ENCODE measurements around the gene TBC1D12.
"Not testable (repeated sequence)": the region's sequence is repeated elsewhere in the genome, so short reads cannot be mapped to it uniquely, and the experiment has no call there.

The TBC1D12 gene

DNA sequence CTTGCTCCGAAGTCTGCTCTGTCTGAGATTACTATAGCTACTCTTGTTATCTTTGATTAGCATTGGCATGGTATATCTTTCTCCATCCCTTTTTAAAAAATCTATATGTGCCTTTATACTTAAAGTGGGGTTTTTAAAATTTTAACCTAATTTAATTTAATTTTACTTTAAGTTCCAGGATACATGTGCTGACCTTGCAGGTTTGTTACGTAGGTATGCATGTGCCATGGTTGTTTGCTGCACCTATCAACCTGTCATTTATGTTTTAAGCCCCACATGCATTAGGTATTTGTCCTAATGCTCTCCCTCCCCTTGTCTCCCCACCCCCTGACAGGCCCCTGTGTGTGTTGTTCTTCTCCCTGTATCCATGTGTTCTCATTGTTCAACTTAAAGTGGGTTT, 54.6 kb downstream of the TBC1D12 start:
- DNase-seq (ENCODE audit: low read depth), result no peak

DNA sequence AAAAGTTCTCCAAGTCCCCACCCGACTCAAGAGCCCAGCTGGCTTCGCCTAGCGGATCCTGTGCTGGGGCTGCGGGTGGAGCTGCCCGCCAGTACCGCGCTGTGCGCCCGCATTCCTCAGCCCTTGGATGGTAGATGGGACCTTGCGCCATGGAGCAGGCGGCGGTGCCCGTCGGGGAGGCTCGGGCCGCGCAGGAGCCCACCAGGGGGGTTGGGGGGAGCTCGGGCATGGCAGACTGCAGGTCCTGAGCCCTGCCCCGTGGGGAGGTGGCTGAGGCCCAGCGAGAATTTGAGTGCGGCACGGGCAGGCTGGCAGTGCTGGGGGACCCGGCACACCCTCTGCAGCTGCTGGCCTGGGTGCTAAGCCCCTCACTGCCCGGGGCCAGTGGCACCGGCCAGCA, 57.0 kb downstream of the TBC1D12 start:
- no peak for DNase-seq (ENCODE audit: low read depth)

DNA sequence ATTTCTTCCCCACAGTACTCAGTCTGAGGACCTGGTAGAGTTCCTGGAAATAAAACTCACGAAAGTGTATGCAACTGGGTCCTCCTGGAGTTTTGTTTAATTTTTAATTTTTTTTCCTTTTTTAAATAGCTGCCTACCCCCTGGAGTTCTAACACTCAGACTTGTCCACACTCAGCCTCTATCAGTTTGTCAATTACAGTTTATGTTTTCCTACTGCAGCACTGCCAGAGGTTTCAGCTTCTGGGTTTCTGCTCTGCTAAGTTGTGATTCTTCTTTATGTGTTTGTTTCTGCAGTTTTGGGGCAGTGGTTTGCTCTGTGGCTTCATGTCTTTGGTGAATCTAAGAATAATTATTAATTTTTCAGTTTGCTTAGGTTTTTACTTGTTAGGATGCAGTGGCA, 59.2 kb downstream of the TBC1D12 start:
- no peak for DNase-seq (ENCODE audit: low read depth)

DNA sequence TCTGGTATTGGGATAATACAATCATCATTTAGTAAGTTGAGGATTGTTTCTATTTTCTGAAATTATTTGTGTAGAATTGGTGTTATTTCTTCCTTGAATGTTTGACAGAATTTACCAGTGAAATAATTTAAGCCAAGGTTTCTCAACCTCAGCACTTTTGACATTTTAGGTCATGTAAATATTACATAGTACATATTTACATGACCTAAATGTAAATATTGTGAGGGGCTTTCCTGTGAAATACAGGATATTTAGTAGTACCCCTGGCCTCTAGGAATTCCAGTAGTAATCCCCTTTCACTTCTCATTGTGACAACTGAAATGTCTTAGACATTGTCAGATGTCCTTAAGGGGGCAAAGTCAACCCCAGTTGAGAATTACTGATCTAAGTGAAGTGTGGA, 59.8 kb downstream of the TBC1D12 start:
- no peak for DNase-seq (ENCODE audit: low read depth)

DNA sequence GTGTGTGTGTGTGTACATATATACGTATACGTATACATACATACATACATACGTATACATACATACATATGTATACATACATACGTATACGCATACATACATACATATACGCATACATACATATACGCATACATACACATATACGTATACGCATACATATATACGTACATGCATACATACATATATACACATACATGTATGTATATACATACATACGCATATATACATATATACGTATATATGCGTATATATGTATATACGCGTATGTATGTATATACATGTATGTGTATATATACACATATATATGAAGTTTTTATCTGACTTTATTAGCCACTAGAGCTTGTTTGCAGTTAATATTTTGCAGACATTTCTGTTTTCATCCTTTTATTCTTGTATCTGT, 63.3 kb downstream of the TBC1D12 start:
- no peak for DNase-seq (ENCODE audit: low read depth)

DNA sequence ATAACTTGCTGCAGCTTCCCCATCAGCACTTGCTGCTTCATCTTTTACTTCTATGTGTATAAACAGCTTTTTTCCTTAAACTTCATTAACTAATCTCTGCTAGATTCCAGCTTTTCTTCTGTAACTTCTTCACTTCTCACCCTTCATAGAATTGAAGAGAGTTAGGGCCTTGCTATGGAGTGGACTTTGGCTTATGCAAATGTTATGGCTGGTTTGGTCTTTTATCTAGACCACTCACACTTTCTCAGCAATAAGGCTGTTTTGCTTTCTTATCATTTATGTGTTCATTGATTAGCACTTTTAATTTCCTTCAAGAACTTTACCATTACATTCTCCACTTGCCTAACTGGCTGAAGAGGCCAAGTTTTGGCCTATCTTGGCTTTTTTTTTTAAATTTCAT, 79.1 kb downstream of the TBC1D12 start:
- DNase-seq (ENCODE audit: low read depth), result no peak

DNA sequence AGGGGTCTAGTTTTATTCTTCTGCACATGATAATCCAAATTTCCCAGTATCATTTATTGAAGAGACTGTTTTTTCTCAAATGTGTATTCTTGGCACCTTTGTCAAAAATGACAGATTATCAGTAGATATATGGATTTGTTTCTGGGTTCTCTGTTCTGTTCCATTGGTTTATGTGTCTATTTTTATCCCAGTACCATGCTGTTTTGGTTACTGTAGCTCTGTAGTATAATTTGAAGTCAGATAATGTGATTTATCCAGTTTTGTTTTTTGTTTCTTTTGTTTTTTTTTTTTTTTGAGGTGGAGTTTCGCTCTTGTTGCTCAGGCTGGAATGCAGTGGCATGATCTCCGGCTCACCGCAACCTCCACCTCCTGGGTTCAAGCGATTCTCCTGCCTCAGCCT, 81.6 kb downstream of the TBC1D12 start:
- no peak for DNase-seq (ENCODE audit: low read depth)

DNA sequence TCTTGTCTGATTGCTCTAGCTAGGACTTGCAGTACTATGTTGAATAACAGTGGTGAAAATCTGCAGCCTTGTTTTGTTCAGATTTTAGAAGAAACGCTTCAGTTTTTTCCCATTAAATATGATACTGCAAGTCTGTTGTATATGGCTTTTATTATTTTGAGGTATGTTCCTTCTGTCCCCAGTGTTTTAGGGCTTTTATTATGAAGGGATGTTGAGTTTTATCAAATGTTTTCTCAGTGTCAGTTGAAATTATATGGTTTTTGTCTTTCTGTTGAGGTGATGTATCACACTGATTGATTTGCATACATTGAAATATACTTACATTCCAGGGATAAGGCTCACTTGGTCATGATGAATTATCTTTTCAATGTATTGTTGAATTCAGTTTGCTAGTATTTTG, 82.8 kb downstream of the TBC1D12 start:
- no peak for DNase-seq (ENCODE audit: low read depth)

DNA sequence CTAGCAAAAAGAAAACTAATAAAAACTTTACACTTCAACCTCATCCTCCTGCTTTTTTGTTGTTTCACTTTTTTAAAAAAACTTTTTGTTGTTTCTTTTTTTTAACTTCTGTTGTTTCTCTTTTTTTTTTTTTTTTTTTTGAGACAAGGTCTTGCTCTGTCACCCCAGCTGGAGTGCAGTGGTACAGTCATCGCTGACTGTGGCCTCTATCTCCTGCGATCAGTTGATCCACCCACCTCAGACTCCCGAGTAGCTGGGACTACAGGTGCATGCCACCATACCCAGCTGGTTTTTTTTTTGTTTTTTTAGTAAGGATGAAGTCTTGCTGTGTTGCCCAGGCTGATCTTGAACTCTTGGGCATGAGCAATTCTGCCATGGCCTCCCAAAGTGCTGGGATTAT, 85.2 kb downstream of the TBC1D12 start:
- no peak for DNase-seq (ENCODE audit: low read depth)

DNA sequence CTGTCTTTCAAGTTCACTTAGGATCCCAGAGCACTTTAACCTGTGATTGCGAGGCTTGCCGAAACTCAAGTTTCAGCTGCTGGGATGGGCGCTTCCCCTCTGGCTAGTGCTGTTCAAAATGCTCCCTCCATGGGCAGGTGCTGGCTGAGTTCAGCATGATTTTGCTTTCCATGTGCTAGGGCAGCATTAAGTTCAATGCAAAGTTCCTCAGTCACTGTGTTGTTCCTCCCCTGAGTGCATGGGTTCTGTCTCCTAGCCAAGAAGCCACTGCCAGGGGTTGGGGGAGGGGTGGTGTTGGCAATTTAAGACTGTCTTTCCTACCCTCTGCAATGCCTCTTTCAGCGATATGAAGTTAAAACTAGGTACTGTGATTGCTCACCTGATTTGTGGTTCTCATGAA, 86.8 kb downstream of the TBC1D12 start:
- DNase-seq (ENCODE audit: low read depth), result no peak

DNA sequence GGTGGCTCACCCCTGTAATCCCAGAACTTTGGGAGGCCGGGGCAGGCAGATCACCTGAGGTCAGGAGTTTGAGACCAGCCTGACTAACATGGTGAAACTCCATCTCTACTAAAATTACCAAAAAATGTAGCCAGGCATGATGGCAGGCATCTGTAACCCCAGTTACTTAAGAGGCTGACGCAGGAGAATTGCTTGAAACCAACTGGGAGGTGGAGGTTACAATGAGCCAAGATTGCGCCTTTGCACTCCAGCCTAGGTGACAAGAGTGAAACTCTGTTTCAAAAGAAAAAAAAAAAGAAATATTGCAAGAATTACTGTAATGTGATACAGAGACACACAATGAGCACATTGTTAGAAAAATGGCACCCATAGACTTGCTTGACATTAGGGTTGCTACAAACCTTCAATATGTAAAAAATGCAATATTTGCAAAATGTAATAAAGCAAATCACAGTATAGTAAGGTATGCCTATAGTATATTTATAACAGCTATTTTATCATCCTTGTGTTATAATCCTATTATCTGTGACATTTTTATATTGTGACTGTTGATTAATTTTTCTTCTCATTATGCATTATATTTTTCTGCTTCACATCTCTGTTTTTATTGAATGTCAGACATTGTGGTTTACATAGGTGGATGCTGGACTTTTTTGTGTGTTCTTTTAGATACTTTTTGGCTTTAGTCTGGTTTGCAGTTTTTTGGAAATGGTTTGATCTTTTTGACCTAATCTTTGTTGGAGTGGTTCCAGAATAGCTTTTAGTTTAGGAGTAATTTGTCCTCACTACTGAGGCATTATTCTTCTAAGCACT, 87.8 kb downstream of the TBC1D12 start:
- no peak for DNase-seq (ENCODE audit: low read depth)

DNA sequence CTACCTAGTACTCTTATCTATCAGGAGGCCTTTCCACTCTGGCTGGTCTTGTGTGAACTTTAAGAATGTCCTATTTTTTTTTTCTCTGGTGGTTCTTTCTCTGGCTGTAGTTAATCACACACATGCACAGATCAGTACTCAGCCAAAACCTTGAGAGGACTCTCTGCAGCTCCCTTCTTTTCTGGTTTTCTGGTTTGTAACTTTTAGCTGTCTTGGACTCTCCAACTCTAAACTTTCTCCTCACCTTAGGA, 88.4 kb downstream of the TBC1D12 start:
- no peak for DNase-seq (ENCODE audit: low read depth)

DNA sequence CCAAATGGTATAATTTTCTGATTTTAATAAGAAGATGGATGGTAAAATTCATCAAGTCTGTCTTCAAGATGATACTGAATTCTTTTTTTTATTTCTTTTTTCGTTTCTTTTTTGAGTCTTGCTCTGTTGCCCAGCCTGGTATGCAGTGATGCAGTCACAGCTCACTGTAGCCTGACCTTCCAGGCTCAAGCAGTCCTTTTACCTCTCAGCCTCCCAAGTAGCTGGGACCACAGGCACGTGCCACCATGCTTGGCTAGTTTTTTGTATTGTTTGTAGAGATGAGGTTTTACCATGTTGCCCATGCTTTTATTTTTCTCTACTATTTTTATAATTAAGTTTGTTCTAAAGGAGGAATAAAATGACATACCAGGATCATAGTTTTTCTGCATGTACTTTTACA, 91.1 kb downstream of the TBC1D12 start:
- DNase-seq (ENCODE audit: low read depth), result no peak

DNA sequence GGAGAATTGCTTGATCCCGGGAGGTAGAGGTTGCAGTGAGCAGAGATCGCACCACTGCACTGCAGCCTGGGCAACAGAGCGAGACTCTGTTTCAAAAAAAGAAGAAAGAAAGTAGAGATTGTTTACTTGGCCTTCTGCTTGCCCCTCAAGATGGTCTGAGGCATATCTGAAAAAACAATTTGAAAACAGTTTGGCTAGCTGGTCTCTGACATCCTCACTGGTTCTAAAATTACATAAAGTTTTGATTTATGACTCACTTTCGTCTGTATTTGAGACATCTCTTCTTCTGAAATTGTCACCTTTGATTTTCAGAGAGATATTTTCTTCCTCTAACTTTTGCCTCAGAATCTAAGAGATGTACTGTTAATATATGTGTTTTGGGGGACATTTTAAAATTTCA, 93.7 kb downstream of the TBC1D12 start:
- DNase-seq (ENCODE audit: low read depth), result no peak

DNA sequence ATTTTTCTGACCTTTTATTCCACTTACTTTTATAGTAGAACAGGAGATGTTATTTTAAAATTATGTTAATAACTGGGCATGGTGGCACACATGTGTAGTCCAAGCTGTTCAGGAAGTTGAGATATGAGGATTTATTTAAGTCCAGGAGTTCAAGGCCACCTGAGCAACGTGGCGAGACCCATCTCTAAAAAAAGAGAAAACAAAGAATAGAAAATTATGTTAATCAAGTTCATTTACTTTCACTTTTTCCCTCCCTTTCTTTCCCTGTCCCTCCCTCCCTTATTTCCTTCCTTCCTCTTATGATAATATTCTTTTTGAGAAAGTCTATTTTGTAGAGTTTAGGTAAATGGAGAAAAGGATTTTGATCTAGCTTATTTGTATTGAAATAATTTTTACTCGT, 94.3 kb downstream of the TBC1D12 start:
- DNase-seq (ENCODE audit: low read depth), result no peak

DNA sequence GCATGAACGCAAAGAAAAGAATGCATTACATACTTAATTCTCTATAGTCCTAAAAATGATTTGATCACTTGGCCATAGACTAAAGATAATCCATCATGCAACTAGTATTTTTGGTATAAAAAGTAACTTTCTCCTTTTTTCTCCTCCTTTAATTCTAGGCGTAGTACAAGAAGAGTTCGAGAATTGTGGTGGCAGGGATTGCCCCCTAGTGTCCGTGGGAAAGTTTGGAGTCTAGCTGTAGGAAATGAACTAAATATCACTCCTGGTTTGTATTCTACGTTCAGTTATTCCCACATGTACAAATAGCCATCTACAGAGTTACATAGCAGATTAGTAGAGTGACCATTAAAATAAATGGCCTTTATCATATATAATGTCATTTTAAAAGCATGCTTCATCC, 97.7 kb downstream of the TBC1D12 start:
- peak; percentile 4 for DNase-seq (ENCODE audit: low read depth)

DNA sequence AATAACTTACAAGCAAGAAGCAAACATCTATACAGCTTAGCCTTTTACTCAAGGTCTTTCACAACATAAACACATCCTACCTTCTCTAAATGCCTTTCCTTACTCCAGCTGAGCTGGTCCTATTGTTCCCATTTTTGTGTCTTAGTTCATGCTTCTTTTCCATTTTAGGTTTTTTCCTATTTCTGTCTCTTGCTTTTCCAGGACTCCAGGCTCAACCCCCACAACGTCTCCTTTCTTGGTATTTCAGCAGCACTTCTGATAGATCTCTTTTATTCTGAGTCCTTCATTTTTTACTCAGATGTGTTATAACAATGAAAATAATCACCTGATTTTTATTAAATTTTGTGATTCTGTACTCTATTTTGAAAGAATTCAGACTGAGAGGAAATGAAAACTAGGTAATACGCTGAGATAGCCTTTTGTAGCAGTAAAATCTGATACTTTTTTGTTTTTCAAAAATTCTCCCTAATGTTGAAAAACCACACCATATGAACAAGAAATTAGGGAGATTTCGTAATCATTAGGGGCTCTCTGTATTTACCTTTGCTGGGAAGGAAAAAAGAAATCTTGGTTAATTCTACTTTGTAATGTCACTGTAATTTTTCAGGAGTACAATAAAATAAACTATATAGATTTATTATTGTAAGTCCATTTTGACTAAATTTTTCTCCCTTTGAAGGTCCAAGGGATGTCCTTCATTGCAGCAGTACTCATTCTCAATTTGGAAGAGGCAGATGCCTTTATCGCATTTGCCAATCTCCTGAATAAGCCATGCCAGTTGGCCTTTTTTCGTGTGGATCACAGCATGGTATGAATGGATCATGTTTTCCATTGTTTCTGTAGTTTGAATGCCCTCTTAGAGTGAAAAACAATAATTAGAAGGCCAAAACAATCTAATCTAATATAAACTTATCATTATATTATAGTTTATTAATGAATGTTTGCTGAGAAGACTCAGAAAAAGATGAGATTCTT, 119.2 kb downstream of the TBC1D12 start:
- no peak for DNase-seq (ENCODE audit: low read depth)

DNA sequence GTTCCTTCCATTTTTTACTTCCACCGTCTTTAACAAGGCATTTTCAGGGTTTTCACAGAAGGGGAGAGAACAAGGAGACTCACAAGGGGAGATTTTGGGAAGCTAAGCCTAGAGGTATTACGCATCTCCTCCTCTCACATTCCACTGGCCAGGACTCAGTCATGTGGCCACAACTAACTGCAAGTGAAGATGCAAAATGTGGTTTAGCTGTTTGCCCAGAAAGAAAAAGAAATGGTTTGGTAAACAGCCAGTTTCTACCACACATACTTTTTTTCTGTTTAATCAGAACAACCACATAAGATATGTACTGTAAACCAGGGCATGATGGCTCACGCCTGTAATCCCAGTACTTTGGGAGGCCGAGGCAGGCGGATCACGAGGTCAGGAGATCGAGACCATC, 121.8 kb downstream of the TBC1D12 start:
- peak; percentile 56 for DNase-seq (ENCODE audit: low read depth)

DNA sequence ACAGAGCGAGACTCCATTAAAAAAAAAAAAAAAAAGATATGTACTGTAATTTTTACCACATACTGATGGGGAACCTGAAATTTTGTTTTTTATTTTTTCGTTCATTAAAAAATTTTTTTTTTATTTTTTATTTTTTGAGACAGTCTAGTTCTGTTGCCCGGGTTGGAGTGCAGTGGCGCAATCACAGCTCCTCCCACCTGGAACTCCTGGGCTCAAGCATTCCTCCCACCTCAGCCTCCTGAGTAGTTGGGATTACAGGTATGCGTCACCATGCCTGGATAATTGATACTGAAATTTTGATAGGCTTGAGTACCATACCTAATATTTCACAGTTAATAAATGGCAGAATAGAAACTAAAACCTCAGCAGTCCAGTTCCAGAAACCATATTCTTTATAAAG, 122.4 kb downstream of the TBC1D12 start:
- no peak for DNase-seq (ENCODE audit: low read depth)

DNA sequence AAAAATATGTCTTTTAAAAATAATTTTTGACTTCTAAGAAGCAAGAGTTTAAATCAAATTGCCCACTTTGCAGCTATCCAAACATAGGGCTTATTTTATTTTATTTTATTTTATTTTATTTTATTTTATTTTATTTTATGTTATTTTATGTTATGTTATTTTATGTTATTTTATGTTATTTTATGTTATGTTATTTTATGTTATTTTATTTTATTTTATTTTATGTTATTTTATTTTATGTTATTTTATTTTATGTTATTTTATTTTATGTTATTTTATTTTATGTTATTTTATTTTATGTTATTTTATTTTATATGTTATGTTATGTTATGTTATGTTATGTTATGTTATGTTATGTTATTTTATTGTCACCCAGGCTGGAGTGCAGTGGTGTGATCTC, 129.2 kb downstream of the TBC1D12 start:
- DNase-seq (ENCODE audit: low read depth), result not testable (repeated sequence)

DNA sequence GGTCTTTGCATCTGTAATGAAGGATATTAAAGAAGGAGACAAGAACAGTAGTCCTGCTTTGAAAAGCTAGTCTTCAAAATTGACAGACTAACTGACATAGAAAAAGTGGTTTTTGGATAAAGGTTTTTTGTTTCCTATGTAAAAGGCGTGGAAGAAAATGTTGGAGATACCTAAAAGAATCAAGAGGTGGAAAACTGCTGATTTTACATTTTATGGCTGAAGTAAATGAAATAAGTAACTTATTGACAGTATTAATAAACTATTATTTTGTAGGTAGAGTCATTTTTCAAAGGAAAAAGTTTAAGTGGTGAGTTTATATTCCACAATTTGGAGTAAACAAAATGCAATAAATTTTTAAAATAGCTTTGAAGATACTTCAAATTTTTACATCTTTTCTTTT, 130.7 kb downstream of the TBC1D12 start:
- no peak for DNase-seq (ENCODE audit: low read depth)

DNA sequence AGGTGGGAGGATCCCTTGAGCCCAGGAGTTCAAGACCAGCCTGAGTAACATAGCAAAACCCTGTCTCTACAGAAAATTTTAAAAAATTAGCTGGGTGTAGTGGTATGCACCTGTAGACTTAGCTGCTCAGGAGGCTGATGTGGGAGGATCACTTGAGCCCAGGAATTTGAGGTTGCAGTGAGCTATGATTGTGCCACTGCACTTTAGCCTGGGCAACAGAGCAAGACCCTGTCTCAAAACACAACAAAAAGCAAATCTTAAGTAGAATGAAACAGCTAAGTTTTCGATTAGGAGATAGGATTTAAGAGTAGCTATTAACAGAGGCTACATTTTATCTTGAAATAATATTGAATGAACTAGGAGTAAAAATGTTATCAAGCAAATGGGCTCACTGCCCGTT, 139.9 kb downstream of the TBC1D12 start:
- DNase-seq (ENCODE audit: low read depth), result not testable (repeated sequence)

DNA sequence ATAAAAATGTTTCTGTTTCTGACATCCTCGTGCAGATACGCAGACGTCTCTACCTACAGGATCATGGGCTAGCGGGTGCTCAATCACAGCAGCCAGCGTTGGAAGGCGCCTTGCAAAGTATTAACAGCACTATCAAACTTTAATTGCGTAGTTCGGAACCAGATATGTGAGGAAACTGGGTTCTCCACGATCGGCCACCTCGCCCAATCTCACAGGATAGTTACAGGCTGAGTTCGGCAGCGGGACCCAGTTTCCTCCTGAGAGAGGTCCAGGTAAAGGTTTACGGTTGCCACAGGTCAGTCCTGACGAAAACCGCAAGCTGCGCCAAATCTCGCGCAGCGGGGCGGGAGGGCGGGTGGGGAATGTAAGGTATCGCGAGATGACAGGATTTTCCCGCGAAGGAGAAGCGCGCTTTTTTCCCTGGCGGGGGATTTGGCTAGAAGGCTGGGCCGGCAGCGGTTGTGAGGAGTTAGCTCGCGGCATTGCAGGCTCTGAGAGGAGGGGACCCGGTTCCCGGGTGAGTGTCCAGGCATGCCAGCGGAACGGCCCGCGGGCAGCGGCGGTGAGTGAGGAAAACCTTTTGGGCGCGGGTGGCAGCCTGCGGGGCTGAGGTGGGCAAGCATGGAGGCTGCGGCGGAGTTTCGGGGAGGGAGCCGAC, 143.2 kb downstream of the TBC1D12 start, which contains the start of gene HELLS:
Gene HELLS (plus strand): TSS at position 398 of the 658 bp plus-strand sequence. CDS start 134 bp downstream, at position 532.
- peak; percentile 76 for DNase-seq (ENCODE audit: low read depth)
